Stimulated activated effector memory CD8-positive, alpha-beta T cell treated with anti-CD3 and anti-CD28 coated beads, Interleukin-12 subunit alpha, Interleukin-12 subunit beta, amount 100 ng/mL, for 72 hours (primary cell): Measurements from ENCODE around the gene PCBP3.
"Not testable (repeated sequence)": the region's sequence is repeated elsewhere in the genome, so short reads cannot be mapped to it uniquely, and the experiment has no call there.

Experiments used
- ATAC-seq: fragments of 150-1000 bp; cut with Tn5 transposase; 2 replicates; pipeline ENCODE4 v1.10.0; 2021
- DNase-seq, 2 donors: peaks; one replicate each; pipeline ENCODE4 v3.0.0; 2021 to 2022; ENCODE audit warnings: low spot score in 2 of 2
- H3K27ac Mint-ChIP-seq: one replicate; pipeline ENCODE4 v1.8.0; 2022; ENCODE audit warnings: mild to moderate bottlenecking, mixed read lengths
- H3K36me3 Mint-ChIP-seq: one replicate; pipeline ENCODE4 v1.8.0; 2022; ENCODE audit warnings: mild to moderate bottlenecking, mixed read lengths
- H3K4me1 Mint-ChIP-seq: one replicate; pipeline ENCODE4 v1.8.0; 2022; ENCODE audit warnings: mixed read lengths
- H3K4me3 Mint-ChIP-seq: one replicate; pipeline ENCODE4 v1.8.0; 2022; ENCODE audit warnings: mild to moderate bottlenecking, mixed read lengths
- H3K9me3 Mint-ChIP-seq: one replicate; pipeline ENCODE4 v1.8.0; 2022; ENCODE audit warnings: mixed read lengths

Gene PCBP3

DNA sequence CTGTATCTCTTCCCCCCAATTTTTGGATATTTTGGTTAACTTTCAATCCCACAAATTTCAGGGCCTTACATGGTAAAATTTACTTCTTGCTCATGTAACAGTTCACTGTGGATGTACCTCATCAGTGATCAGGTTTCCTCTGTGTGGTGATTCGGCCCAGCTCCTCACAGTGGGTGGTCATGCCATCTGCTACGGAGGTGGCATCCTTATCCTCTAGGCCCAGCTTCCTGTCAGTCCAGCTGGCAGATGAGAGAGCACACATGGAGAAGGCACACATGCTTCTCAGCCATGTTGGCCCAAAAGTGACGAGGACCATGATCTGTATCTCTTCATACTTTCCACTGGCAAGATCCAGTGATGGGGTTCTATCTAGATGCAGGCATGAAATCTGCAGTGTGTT is 27.2 kb downstream of the PCBP3 start:
- Mint-ChIP-seq H3K27ac (no peak overlapping the region), H3K36me3 (no peaks in the 10 kb centered on the region), H3K4me1 (no peaks in the 10 kb centered on the region), H3K9me3 (peaks cover 14% of the 10 kb centered on the region), H3K4me3 (no peak overlapping the region)
- DNase-seq = no peak
- ATAC-seq = no peak

DNA sequence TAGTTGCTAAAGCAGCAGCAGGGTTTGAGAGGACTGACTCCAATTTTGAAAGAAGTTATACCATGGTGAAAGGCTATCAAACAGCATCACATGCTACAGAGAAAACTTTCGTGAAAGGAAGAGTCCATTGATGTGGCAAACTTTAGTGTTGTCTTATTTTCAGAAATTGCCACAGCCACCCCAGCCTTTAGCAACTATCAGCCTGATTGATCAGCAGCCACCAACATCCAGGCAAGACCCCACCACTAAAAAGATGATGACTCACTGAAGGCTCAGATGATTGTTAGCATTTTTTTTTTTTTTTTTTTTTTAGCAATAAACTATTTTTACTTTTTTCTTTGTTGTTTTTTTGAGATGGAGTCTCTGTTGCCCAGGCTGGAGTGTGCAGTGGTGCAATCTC is 35.3 kb downstream of the PCBP3 start:
- ATAC-seq, H3K4me3 Mint-ChIP-seq, H3K36me3 Mint-ChIP-seq, DNase-seq, H3K27ac Mint-ChIP-seq, H3K9me3 Mint-ChIP-seq, H3K4me1 Mint-ChIP-seq: not testable (repeated sequence)

DNA sequence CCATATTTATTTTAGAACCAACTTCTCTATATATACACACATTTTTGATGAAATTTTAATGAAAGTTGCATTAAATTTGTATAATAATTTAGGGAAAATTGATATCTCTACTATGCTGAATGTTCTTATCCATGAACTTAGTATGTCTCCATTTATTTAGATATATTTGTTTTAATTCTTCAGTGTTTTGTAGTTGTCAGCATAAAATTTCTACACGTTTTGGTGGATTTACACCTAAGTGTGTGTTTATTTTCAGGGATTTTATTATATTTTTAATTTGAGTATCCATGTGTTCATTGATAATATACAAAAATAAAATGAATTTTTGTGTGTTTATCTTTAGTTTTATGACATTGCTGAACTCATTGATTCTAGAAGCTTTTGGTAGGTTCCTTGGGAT is 36.7 kb downstream of the PCBP3 start:
- H3K4me3 Mint-ChIP-seq = no peak overlapping the region
- H3K27ac Mint-ChIP-seq = no peak overlapping the region
- ATAC-seq = no peak
- DNase-seq = no peak
- H3K36me3 Mint-ChIP-seq = no peaks in the 10 kb centered on the region
- H3K9me3 Mint-ChIP-seq = no peaks in the 10 kb centered on the region
- H3K4me1 Mint-ChIP-seq = no peaks in the 10 kb centered on the region

DNA sequence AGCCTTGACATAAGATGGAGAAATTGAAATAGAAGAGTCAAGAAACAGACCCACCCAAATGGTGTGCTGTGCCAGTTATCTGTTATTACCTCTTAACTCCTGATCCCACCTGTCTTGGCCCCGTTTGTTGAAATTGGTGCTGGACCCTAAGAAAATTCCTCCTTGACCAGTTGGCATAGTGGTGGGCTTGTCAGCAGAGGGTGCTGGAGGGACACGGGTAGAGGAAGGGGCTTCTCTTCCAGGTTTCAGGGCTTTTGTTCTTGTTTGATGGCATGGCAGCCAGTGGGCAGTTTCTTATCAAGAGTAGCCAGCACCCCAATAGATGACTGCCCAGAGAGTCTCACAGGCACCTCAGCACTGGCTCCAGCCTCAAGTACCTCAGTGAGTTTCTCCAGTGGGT is 51.6 kb downstream of the PCBP3 start:
- peaks cover 18% of the 10 kb centered on the region for H3K4me1 Mint-ChIP-seq
- no peak overlapping the region for H3K4me3 Mint-ChIP-seq
- no peak overlapping the region for H3K27ac Mint-ChIP-seq
- DNase-seq (no peak), ATAC-seq (no peak)
- H3K9me3 Mint-ChIP-seq = no peaks in the 10 kb centered on the region
- no peaks in the 10 kb centered on the region for H3K36me3 Mint-ChIP-seq

DNA sequence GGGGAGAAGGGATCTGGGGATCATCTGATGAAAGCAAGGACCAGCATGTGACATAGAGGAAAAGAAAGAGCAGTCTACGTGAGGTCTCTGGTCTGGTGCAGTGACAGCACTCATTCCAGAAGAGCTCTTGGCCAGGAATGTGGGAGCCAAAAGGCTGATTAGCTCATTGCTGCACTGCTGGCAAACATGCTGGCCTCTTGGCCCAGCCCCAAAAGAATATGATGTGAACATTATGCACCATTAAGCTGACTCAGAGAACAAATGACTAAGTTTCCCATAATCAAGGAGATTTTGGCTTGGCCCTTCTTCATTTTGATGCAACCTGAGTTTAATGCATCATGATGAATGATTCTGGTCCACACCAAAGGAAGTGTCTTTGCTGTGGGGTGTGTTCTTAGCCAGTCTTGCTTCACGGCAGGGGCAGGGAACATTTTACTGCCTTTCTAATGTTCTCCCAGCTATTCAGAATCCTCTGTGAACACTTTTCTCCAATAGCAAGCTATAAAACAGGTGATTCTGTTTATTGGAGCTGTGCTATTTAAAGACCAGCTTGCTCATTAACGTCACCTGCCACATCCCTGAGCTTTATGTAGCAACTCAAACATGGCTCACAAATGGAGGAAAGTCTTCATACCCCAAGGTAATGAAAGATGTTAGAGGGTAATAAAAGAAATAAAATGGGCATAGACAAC is 55.1 kb downstream of the PCBP3 start:
- Mint-ChIP-seq H3K36me3 (no peaks in the 10 kb centered on the region), H3K9me3 (no peaks in the 10 kb centered on the region), H3K27ac (no peak overlapping the region), H3K4me3 (no peak overlapping the region), H3K4me1 (peaks cover 18% of the 10 kb centered on the region)
- ATAC-seq (peak; percentile 73), DNase-seq (no peak)

DNA sequence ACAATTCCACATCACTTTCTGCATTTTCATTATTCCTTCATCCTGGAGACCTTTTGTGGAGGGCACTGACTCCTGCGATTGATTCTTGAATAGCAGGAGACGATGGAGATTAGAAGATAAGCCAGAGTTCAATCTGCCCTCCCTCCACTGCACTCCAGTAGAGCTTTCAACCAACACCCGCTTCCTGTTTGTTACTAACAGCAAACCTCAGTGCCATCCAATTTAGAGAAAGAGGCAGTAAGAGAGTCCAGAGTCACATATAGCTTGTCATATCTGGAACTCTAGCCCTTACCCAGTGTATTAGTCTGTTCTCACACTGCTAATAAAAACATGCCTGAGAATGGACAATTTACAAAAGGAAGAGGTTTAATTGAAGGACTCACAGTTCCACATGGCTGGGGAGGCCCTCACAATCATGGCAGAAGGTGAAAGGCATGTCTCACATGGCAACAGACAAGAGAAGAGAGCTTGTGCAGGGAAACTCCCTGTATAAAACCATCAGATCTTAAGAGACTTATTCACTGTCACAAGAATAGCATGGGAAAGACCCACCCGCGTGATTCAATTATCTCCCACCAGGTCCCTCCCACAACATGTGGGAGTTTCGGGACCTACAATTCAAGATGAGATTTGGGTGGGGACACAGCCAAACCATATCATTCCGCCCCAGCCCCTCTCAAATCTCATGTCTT is 55.9 kb downstream of the PCBP3 start:
- no peak for DNase-seq
- Mint-ChIP-seq H3K4me3 (no peak overlapping the region), H3K4me1 (peaks cover 18% of the 10 kb centered on the region), H3K27ac (no peak overlapping the region), H3K9me3 (no peaks in the 10 kb centered on the region), H3K36me3 (no peaks in the 10 kb centered on the region)
- ATAC-seq = peak; percentile 80

DNA sequence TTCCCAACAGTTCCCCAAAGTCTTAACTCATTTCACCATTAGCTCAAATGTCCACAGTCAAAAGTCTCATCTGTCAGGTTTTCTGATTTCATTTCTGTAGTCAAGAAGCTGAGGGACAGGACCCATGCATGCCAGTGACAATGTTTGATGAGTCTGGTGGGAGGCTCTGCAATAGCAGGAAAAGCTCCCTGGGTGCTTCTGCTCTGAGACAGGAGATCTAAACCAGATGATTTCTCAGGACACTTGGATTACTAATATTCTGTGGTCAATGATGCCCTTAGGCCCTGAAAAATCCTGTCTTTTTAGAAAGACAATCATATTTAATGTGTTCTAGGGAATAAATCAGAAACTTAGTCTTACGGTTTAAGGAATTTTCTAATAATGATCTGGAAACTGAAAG is 56.4 kb downstream of the PCBP3 start:
- DNase-seq = no peak
- ATAC-seq = no peak
- Mint-ChIP-seq H3K9me3 (no peaks in the 10 kb centered on the region), H3K27ac (no peak overlapping the region), H3K4me1 (peaks cover 18% of the 10 kb centered on the region), H3K36me3 (no peaks in the 10 kb centered on the region), H3K4me3 (no peak overlapping the region)

DNA sequence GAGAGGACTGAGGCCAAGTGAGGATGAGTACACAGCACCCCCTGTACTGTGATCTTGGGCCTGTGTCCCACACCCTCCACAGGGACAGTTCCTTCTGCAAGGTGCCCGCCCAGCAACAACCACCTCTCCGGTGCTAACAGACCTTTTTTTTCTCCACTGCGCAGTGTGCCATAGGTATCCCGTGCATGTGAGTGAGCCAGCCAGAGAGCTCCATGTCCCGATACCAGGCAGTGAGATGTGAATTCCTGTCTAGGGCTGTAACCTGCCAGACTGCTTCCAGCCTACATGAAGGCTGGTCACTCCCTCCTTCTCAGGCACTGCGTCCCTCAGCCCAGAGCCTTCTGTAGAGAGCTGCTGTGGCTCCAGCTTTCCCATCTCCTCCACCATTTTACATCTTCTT is 56.9 kb downstream of the PCBP3 start:
- H3K36me3 Mint-ChIP-seq = no peaks in the 10 kb centered on the region
- ATAC-seq (no peak), DNase-seq (no peak)
- no peak overlapping the region for H3K4me3 Mint-ChIP-seq
- no peaks in the 10 kb centered on the region for H3K9me3 Mint-ChIP-seq
- no peak overlapping the region for H3K27ac Mint-ChIP-seq
- peaks cover 18% of the 10 kb centered on the region for H3K4me1 Mint-ChIP-seq

DNA sequence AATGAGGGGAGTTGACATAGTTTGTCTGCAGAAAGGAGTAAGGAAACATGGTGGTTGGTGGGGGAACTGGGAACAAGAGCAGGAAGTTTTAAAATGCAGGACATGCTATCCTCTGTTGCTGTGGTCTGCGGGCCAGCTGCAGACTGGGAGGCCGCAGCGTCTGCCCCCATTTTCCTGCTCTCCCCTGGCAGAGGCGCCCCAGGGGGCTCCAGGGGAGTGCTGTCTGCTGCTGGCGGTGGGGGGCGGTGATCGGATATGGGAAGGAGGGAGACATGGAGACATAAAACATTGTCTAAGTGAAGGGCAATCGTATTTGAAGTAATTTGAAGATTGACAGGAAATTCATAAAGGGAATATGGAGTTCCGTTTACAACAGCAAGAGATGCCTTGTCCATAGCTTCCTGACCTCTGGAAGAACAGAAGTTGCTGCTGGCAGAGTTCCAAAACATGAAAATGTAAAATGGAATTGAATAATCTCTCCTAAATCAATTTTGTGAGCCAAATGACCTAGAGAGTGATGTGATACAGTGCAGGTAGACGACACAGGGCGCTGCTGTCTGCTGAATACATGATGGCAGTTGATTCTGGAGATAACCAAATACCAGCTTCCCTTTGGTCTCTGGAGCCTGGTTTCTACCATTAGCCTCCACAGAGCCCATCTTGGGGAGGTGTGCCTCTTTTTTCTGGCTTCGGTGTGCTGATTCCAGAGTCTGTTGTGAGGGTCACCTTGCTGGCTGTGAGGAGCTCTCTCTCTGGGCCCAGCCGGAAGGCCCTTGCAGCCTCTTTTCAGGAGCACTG is 61.0 kb downstream of the PCBP3 start:
- Mint-ChIP-seq H3K4me3 (no peak overlapping the region), H3K36me3 (no peaks in the 10 kb centered on the region), H3K4me1 (peaks cover 5% of the 10 kb centered on the region), H3K9me3 (no peaks in the 10 kb centered on the region), H3K27ac (no peak overlapping the region)
- ATAC-seq (no peak), DNase-seq (no peak)

DNA sequence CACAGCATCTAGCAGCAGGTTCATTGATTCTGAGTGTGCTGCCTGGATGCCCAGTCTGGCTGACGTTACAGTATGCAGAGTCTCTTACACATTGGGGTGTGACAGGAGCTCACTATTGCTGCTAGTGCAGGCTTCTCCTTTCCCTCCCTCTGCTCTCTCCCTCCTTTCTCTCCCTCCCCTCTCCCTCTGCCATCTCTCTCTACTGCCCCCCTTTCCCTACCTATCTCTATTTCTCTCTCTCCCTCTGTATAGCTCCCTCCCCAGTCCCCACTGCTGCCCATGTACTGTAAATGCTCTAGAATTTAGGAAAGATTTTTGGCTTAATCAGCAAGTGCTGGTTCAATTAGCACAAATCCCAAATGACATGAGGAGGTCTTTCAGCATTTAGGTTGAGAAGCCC is 62.8 kb downstream of the PCBP3 start:
- H3K9me3 Mint-ChIP-seq = no peaks in the 10 kb centered on the region
- no peak overlapping the region for H3K4me3 Mint-ChIP-seq
- no peaks in the 10 kb centered on the region for H3K4me1 Mint-ChIP-seq
- H3K27ac Mint-ChIP-seq = no peak overlapping the region
- ATAC-seq (peak; percentile 21), DNase-seq (no peak)
- H3K36me3 Mint-ChIP-seq = no peaks in the 10 kb centered on the region

DNA sequence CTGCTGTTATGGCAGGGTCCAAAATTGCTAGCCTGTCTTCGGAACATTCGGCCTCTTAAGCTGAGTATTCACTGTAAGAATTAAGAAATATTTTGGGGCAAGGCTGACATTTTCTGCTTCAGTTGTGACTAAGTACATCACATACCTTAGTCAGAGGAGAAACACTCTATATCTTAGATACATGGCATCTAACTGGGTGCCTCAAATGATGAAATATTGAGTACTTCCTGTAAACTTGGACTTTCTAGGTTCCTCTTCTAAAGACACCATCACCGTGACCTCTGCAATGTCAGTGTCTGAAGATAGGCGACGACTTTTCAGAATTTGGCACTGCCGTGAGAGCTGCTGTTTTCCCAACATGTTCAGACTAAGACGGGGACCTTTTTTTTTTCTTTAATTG is 65.6 kb downstream of the PCBP3 start:
- Mint-ChIP-seq H3K27ac (no peak overlapping the region), H3K9me3 (peaks cover 5% of the 10 kb centered on the region), H3K4me3 (no peak overlapping the region), H3K36me3 (no peaks in the 10 kb centered on the region), H3K4me1 (no peaks in the 10 kb centered on the region)
- DNase-seq (no peak), ATAC-seq (no peak)

DNA sequence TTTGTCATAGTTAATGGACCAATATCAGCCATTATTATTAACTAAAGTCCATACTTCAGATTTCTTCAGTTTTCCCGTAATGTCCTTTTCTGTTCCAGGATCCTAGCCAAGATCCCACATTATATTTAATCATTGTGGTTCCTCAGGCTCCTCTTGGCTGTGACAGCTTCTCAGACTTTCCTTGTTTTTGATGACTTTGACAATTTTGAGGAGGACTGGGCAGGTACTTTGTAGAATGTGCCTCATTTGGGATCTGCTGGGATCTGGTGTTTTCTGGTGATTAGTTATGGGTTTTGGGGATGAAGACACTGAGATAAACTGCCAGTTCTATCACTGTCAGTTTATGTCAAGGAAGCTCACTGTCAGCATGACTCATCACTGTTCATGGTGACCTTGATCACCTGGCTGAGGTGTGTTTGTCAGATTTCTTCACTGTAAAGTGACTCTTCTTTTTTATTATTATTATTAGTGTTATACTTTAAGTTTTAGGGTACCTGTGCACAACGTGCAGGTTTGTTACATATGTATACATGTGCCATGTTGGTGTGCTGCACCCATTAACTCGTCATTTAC is 66.3 kb downstream of the PCBP3 start:
- Mint-ChIP-seq H3K4me3 (no peak overlapping the region), H3K4me1 (no peaks in the 10 kb centered on the region), H3K9me3 (peaks cover 5% of the 10 kb centered on the region), H3K27ac (no peak overlapping the region), H3K36me3 (no peaks in the 10 kb centered on the region)
- no peak for DNase-seq
- ATAC-seq = no peak

DNA sequence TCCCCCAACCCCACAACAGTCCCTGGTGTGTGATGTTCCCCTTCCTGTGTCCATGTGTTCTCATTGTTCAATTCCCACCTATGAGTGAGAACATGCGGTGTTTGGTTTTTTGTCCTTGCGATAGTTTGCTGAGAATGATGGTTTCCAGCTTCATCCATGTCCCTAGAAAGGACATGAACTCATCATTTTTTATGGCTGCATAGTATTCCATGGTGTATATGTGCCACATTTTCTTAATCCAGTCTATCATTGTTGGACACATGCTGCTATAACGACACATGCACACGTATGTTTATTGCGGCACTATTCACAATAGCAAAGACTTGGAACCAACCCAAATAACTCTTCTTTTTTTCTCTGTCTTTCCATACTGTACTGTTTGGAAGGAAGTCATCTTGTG is 66.8 kb downstream of the PCBP3 start:
- not testable (repeated sequence) for ATAC-seq, DNase-seq, H3K4me1 Mint-ChIP-seq, H3K36me3 Mint-ChIP-seq, H3K4me3 Mint-ChIP-seq, H3K27ac Mint-ChIP-seq, H3K9me3 Mint-ChIP-seq

DNA sequence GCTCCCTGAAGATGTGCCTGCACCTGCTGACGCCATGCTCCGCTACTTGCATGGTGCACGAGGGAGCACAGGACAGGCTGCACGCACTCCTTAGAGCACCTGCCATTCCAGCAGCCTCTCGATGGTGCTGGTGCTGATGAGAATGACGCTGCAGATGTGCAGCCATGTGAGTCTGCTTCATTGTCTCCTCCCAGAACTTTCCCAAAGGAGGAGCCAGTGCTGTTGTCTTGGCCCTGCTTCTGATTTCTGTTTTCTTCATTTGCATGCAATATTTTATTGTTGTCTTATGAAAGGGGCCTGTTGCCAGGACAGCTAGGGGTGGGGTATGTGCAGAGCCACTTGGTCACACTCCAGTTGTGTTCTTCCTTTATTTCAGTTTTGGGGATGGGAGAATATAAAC is 70.1 kb downstream of the PCBP3 start:
- no peak overlapping the region for H3K4me3 Mint-ChIP-seq
- no peak for ATAC-seq
- no peak for DNase-seq
- no peak overlapping the region for H3K27ac Mint-ChIP-seq
- H3K36me3 Mint-ChIP-seq = no peaks in the 10 kb centered on the region
- no peaks in the 10 kb centered on the region for H3K4me1 Mint-ChIP-seq
- H3K9me3 Mint-ChIP-seq = peaks cover 5% of the 10 kb centered on the region

DNA sequence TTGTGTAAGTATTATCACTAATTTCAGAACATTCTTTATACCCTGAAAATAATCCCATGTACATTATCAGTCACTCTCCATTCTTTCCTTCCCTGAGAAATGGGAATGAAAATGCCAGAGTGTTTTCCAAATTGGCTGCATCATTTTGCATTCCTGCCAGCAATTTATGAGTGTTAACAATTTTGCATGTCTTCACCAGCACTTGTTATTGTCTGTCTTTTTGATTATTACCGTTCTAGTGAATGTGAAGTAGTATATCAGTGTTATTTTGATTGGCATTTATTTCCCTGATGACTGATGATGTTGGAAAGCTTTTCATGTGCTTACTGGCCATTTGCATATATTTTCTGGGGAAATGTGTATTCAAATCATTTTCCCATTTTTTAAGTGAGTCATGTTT is 71.9 kb downstream of the PCBP3 start:
- Mint-ChIP-seq H3K4me1 (no peaks in the 10 kb centered on the region), H3K4me3 (no peak overlapping the region), H3K9me3 (peaks cover 5% of the 10 kb centered on the region), H3K36me3 (no peaks in the 10 kb centered on the region), H3K27ac (no peak overlapping the region)
- ATAC-seq (no peak), DNase-seq (no peak)

DNA sequence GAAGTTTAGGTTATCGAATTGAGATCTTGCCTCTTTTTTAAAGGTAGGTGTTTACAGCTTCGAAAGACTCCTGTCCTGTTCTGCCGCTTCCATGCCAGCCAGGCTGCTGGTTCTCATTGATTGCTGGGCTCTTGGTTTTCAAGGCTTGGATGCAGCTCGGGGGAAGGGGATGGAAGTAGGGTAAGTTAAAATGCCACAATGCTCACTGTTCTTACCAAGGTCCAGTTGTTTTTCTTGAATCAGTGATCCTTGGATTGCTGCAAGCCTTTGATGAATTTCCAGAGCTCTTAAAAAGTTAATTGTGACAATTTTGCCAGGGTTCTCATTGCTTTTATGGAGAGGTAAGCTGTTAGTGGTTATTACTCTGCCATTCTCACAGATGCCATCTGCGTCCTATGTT is 74.9 kb downstream of the PCBP3 start:
- H3K9me3 Mint-ChIP-seq = no peaks in the 10 kb centered on the region
- no peak for DNase-seq
- H3K36me3 Mint-ChIP-seq = no peaks in the 10 kb centered on the region
- ATAC-seq = no peak
- no peak overlapping the region for H3K27ac Mint-ChIP-seq
- no peaks in the 10 kb centered on the region for H3K4me1 Mint-ChIP-seq
- no peak overlapping the region for H3K4me3 Mint-ChIP-seq
